Ovary (tissue), 9 donors: ENCODE results near the gene SLC27A1. TPM values are rescaled to one million over a fixed set of nuclear protein-coding genes. Genes with fewer than 3 reads are reported as not detected.

Experiments used
- polyA plus RNA-seq, 2 donors: library from polyadenylated mRNA; stranded (reverse); fragments of 200-250 nt in 1 of 2; fragments of 350-450 nt in 1 of 2; fragmentation: Illumina TruSeq in 1 of 2; extraction: RNeasy Lipid Tissue Mini Kit (QIAGEN cat#74804) in 1 of 2; gene quantifications; one replicate each; pipeline ENCODE4 v1.2.3, GENCODE V29; 2013 to 2014
- total RNA-seq, 7 donors: library from RNA; depleted of rRNA in 2 of 7; stranded (reverse); fragments of >200 nt in 2 of 7; fragmentation: NEBNext Ultra II Directional in 3 of 7; extraction: Animal tissue kit (Norgen Biotek cat#: 25700) in 3 of 7; gene quantifications; one replicate each; pipeline versions ENCODE4 v1.1.0 to v1.2.4, GENCODE V29; 2016 to 2023
- donor health status: DM: no; HTN: no; CAD: no; lungs with moderate emphysema.
- donor health status: DM: no; HTN: no; CAD: no.
- donor health status: Bipolar disorder and iron deficiency.
- donor health status: DM: yes; HTN: yes; CAD: no.
- donor health status: DM: no; HTN: no; CAD: no.
- donor health status: DM: yes; HTN: yes; CAD: no.

Gene SLC27A1
- total and polyA plus RNA-seq, 9 donors, result 4.6 to 43.1 (median 37.8) TPM

Other genes starting within 250 kb of the SLC27A1 start
- 10 to 100 TPM in 6 of 7 donors, 1 to 10 TPM in 1; 6.4 to 39.8 (median 20.3) TPM for gene OCEL1, start 244.3 kb upstream of the SLC27A1 start, total RNA-seq
- gene OCEL1, start 244.3 kb upstream of the SLC27A1 start, polyA plus RNA-seq, result 10 to 100 TPM; 16.7 to 18.6 TPM
- gene NR2F6, start 224.6 kb upstream of the SLC27A1 start, total RNA-seq, result 10 to 100 TPM; 21.5 to 46.4 (median 28.4) TPM
- 10 to 100 TPM in 1 of 2 donors, 1 to 10 TPM in 1; 3.7 to 10.5 TPM for gene NR2F6, start 224.6 kb upstream of the SLC27A1 start, polyA plus RNA-seq
- 1 to 10 TPM; 1.5 to 7.0 (median 2.0) TPM for gene USHBP1, start 205.8 kb upstream of the SLC27A1 start, total RNA-seq
- 1 to 10 TPM; 1.1 to 8.9 TPM for gene USHBP1, start 205.8 kb upstream of the SLC27A1 start, polyA plus RNA-seq
- gene BABAM1, start 203.1 kb upstream of the SLC27A1 start, total RNA-seq, result 10 to 100 TPM; 37.4 to 74.8 (median 57.8) TPM
- gene BABAM1, start 203.1 kb upstream of the SLC27A1 start, polyA plus RNA-seq, result 10 to 100 TPM; 62.6 to 99.1 TPM
- gene ANKLE1, start 188.6 kb upstream of the SLC27A1 start, total RNA-seq, result 1 to 10 TPM in 4 of 7 donors, under 1 TPM in 3; 0.23 to 1.6 (median 1.4) TPM
- under 1 TPM; 0.12 to 0.65 TPM for gene ANKLE1, start 188.6 kb upstream of the SLC27A1 start, polyA plus RNA-seq
- gene ABHD8, start 167.1 kb upstream of the SLC27A1 start, total RNA-seq, result 10 to 100 TPM; 12.4 to 25.1 (median 19.1) TPM
- gene ABHD8, start 167.1 kb upstream of the SLC27A1 start, polyA plus RNA-seq, result 10 to 100 TPM in 1 of 2 donors, under 1 TPM in 1; 0.55 to 15.3 TPM
- gene MRPL34, start 164.7 kb upstream of the SLC27A1 start, total RNA-seq, result 10 to 100 TPM; 39.5 to 93.4 (median 53.4) TPM
- gene MRPL34, start 164.7 kb upstream of the SLC27A1 start, polyA plus RNA-seq, result 10 to 100 TPM; 62.7 to 93.0 TPM
- gene DDA1, start 161.0 kb upstream of the SLC27A1 start, total RNA-seq, result 10 to 100 TPM in 6 of 7 donors, 1 to 10 TPM in 1; 6.3 to 29.3 (median 18.6) TPM
- gene DDA1, start 161.0 kb upstream of the SLC27A1 start, polyA plus RNA-seq, result 10 to 100 TPM; 29.1 to 32.6 TPM
- 1 to 10 TPM; 2.0 to 8.9 (median 4.0) TPM for gene ANO8, start 135.7 kb upstream of the SLC27A1 start, total RNA-seq
- gene ANO8, start 135.7 kb upstream of the SLC27A1 start, polyA plus RNA-seq, result 1 to 10 TPM; 2.1 to 3.7 TPM
- 10 to 100 TPM; 11.4 to 22.9 (median 18.2) TPM for gene GTPBP3, start 133.0 kb upstream of the SLC27A1 start, total RNA-seq
- 10 to 100 TPM in 1 of 2 donors, 1 to 10 TPM in 1; 4.5 to 11.6 TPM for gene GTPBP3, start 133.0 kb upstream of the SLC27A1 start, polyA plus RNA-seq
- 10 to 100 TPM in 2 of 7 donors, 1 to 10 TPM in 5; 2.0 to 22.7 (median 8.3) TPM for gene PLVAP, start 93.2 kb upstream of the SLC27A1 start, total RNA-seq
- 10 to 100 TPM in 1 of 2 donors, 1 to 10 TPM in 1; 2.7 to 15.0 TPM for gene PLVAP, start 93.2 kb upstream of the SLC27A1 start, polyA plus RNA-seq
- 10 to 100 TPM in 1 of 7 donors, 1 to 10 TPM in 5, under 1 TPM in 1; 0.69 to 13.6 (median 6.1) TPM for gene CCDC194, start 76.3 kb upstream of the SLC27A1 start, total RNA-seq
- gene CCDC194, start 76.3 kb upstream of the SLC27A1 start, polyA plus RNA-seq, result 1 to 10 TPM; 1.2 to 1.8 TPM
- gene BST2, start 64.9 kb upstream of the SLC27A1 start, total RNA-seq, result 100 to 1,000 TPM; 400 to 715 (median 557) TPM
- gene BST2, start 64.9 kb upstream of the SLC27A1 start, polyA plus RNA-seq, result 100 to 1,000 TPM; 207 to 760 TPM
- gene MVB12A, start 50.5 kb upstream of the SLC27A1 start, total RNA-seq, result 10 to 100 TPM; 54.4 to 90.4 (median 81.4) TPM
- 10 to 100 TPM in 1 of 2 donors, 1 to 10 TPM in 1; 7.6 to 77.8 TPM for gene MVB12A, start 50.5 kb upstream of the SLC27A1 start, polyA plus RNA-seq
- gene TMEM221, start 21.9 kb upstream of the SLC27A1 start, total RNA-seq, result 10 to 100 TPM in 2 of 7 donors, 1 to 10 TPM in 5; 1.4 to 14.1 (median 7.5) TPM
- 1 to 10 TPM; 2.5 to 3.2 TPM for gene TMEM221, start 21.9 kb upstream of the SLC27A1 start, polyA plus RNA-seq
- gene NXNL1, start 9.6 kb upstream of the SLC27A1 start, total RNA-seq, result not detected
- gene NXNL1, start 9.6 kb upstream of the SLC27A1 start, polyA plus RNA-seq, result under 1 TPM in 1 of 2 donors, not detected in 1; 0.11 TPM
- gene PGLS, start 41.1 kb downstream of the SLC27A1 start, total RNA-seq, result 10 to 100 TPM; 43.9 to 93.0 (median 73.9) TPM
- gene PGLS, start 41.1 kb downstream of the SLC27A1 start, polyA plus RNA-seq, result 10 to 100 TPM; 11.0 to 72.3 TPM
- 10 to 100 TPM; 30.4 to 75.2 (median 45.2) TPM for gene COLGALT1, start 85.1 kb downstream of the SLC27A1 start, total RNA-seq
- gene COLGALT1, start 85.1 kb downstream of the SLC27A1 start, polyA plus RNA-seq, result 10 to 100 TPM; 31.4 to 72.6 TPM
- under 1 TPM; 0.08 to 0.32 (median 0.12) TPM for gene UNC13A, start 217.8 kb downstream of the SLC27A1 start, total RNA-seq
- under 1 TPM; 0.24 to 0.38 TPM for gene UNC13A, start 217.8 kb downstream of the SLC27A1 start, polyA plus RNA-seq
- gene MAP1S, start 249.0 kb downstream of the SLC27A1 start, total RNA-seq, result 10 to 100 TPM; 25.4 to 76.8 (median 69.3) TPM
- gene MAP1S, start 249.0 kb downstream of the SLC27A1 start, polyA plus RNA-seq, result 10 to 100 TPM in 1 of 2 donors, 1 to 10 TPM in 1; 5.0 to 24.5 TPM